Activated naive CD4-positive, alpha-beta T cell treated with anti-CD3 and anti-CD28 coated beads, Interleukin-2, amount 50 U/mL, for 72 hours (primary cell): Measurements from ENCODE around the gene MS4A10. TPM values are rescaled to one million over a fixed set of nuclear protein-coding genes. Genes with fewer than 3 reads are reported as not detected.

Experiments
- ATAC-seq, 2 donors: fragments of 150-1000 bp; cut with Tn5 transposase; 2 replicates each; pipeline ENCODE4 v1.10.0; 2021; ENCODE audit warnings: mild to moderate bottlenecking in 2 of 2, moderate library complexity in 2 of 2
- DNase-seq, 2 donors: peaks; one replicate each; pipeline ENCODE4 v3.0.0; 2021 to 2022; ENCODE audit warnings: low spot score in 2 of 2
- H3K27ac Mint-ChIP-seq, 2 donors: one replicate each; pipeline ENCODE4 v1.8.0; 2022; ENCODE audit warnings: mild to moderate bottlenecking in 2 of 2, mixed read lengths in 2 of 2
- H3K36me3 Mint-ChIP-seq, 2 donors: one replicate each; pipeline ENCODE4 v1.8.0; 2022; ENCODE audit warnings: mixed read lengths in 2 of 2
- H3K9me3 Mint-ChIP-seq, 2 donors: one replicate each; pipeline ENCODE4 v1.8.0; 2022; ENCODE audit warnings: mixed read lengths in 2 of 2
- total RNA-seq, 2 donors: library from RNA; stranded (reverse); gene quantifications; one replicate each; pipeline ENCODE4 v1.2.3, GENCODE V29; 2022

Gene MS4A10
- total RNA-seq, 2 donors from 2014 or later: not detected

- H3K36me3 Mint-ChIP-seq: no peaks in the 10 kb centered on the region
- H3K27ac Mint-ChIP-seq: no peak overlapping the region
- DNase-seq: no peak
- no peak for ATAC-seq
- no peaks in the 10 kb centered on the region for H3K9me3 Mint-ChIP-seq
Observed at GRCh38 chr11:60777106-60777505, 8.0 kb upstream of the MS4A10 start.

- no peak for ATAC-seq
- Mint-ChIP-seq H3K36me3 (no peaks in the 10 kb centered on the region), H3K27ac (no peak overlapping the region), H3K9me3 (no peaks in the 10 kb centered on the region)
- no peak for DNase-seq
Observed at GRCh38 chr11:60777572-60777971, 7.6 kb upstream of the MS4A10 start.

- ATAC-seq (no peak), DNase-seq (no peak)
- no peaks in the 10 kb centered on the region for H3K9me3 Mint-ChIP-seq
- no peak overlapping the region for H3K27ac Mint-ChIP-seq
- no peaks in the 10 kb centered on the region for H3K36me3 Mint-ChIP-seq
Observed at GRCh38 chr11:60780065-60780464, 5.1 kb upstream of the MS4A10 start.

DNA sequence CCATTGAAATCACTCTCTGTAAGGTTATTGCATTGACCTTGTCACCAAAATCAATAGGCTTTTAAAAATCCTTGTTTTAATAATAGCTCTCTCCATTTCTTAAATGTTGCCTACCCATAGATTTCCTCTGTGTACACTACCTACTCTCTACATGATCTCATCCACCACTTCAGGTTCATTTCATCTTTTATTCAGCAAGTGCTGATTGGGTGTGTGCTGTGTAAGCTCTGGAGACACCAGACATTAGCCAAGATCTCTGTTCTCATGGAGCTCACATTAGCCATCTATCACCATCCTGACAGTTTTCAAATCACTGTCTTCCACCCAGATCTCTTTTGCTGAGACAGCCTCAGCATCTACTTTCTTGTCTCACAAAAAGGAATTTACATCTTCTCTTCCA lies 4.4 kb upstream of the MS4A10 start:
- no peak overlapping the region for H3K27ac Mint-ChIP-seq
- no peak for ATAC-seq
- H3K36me3 Mint-ChIP-seq: no peaks in the 10 kb centered on the region

DNA sequence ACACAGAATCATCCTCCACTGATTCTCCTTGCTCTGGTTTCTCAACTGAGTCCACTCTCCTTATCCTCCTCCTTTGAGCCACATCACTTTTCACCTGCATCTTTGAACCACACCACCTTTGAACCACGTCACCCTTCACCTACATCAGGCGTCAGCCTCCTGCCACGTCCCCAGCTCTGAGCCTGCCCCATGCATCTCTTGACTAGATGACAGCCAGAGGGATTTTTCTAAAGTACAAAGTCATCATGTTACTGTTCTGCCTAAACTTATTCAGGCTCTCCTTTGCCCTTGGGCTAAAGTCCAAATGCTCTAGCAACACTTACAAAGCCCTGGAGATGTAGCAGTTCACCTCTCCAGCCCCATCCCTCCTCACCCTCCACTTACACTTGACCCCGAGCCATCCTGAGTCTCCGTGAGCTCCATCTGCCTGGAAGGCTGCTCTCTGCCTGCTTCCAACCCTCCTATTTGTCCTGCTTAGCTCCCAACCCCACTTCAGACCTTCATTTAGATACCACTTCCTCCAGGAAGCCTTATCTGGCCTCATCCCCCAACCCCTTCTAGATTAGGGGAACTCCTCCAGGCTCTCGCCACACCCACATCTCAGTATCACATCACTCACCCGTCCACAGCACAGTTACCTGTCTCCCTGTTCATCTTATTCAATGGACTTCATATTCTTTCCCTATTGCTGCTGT lies 3.7 kb upstream of the MS4A10 start:
- ATAC-seq (no peak), DNase-seq (no peak)
- Mint-ChIP-seq H3K36me3 (no peaks in the 10 kb centered on the region), H3K9me3 (no peaks in the 10 kb centered on the region), H3K27ac (no peak overlapping the region)

More for the DNA sequence above, 4.4 kb upstream of the MS4A10 start:
- no peak for DNase-seq
- H3K9me3 Mint-ChIP-seq: no peaks in the 10 kb centered on the region

GRCh38 chr11:60781981-60782316 lies 3.2 kb upstream of the MS4A10 start:
- Mint-ChIP-seq H3K9me3 (no peaks in the 10 kb centered on the region), H3K27ac (no peak overlapping the region), H3K36me3 (no peaks in the 10 kb centered on the region)
- no peak for ATAC-seq
- DNase-seq: no peak

- ATAC-seq (no peak), DNase-seq (no peak)
- Mint-ChIP-seq H3K36me3 (no peaks in the 10 kb centered on the region), H3K27ac (no peak overlapping the region), H3K9me3 (no peaks in the 10 kb centered on the region)
Observed at GRCh38 chr11:60782393-60783140, 2.6 kb upstream of the MS4A10 start.

- Mint-ChIP-seq H3K27ac (no peak overlapping the region), H3K9me3 (no peaks in the 10 kb centered on the region), H3K36me3 (no peaks in the 10 kb centered on the region)
- ATAC-seq (no peak), DNase-seq (no peak)
Observed at GRCh38 chr11:60783141-60783484, 2.0 kb upstream of the MS4A10 start.

- Mint-ChIP-seq H3K36me3 (no peaks in the 10 kb centered on the region), H3K9me3 (no peaks in the 10 kb centered on the region), H3K27ac (no peak overlapping the region)
- ATAC-seq (no peak), DNase-seq (no peak)
Observed at GRCh38 chr11:60783911-60784310, 1.2 kb upstream of the MS4A10 start.

- DNase-seq (no peak), ATAC-seq (no peak)
- no peaks in the 10 kb centered on the region for H3K36me3 Mint-ChIP-seq
- no peak overlapping the region for H3K27ac Mint-ChIP-seq
- H3K9me3 Mint-ChIP-seq: no peaks in the 10 kb centered on the region
Observed at GRCh38 chr11:60785806-60786361, 751 bp downstream of the MS4A10 start.

- H3K9me3 Mint-ChIP-seq: no peaks in the 10 kb centered on the region
- ATAC-seq (no peak), DNase-seq (no peak)
- H3K36me3 Mint-ChIP-seq: no peaks in the 10 kb centered on the region
- H3K27ac Mint-ChIP-seq: no peak overlapping the region
Observed at GRCh38 chr11:60786811-60787567, 1.9 kb downstream of the MS4A10 start.

DNA sequence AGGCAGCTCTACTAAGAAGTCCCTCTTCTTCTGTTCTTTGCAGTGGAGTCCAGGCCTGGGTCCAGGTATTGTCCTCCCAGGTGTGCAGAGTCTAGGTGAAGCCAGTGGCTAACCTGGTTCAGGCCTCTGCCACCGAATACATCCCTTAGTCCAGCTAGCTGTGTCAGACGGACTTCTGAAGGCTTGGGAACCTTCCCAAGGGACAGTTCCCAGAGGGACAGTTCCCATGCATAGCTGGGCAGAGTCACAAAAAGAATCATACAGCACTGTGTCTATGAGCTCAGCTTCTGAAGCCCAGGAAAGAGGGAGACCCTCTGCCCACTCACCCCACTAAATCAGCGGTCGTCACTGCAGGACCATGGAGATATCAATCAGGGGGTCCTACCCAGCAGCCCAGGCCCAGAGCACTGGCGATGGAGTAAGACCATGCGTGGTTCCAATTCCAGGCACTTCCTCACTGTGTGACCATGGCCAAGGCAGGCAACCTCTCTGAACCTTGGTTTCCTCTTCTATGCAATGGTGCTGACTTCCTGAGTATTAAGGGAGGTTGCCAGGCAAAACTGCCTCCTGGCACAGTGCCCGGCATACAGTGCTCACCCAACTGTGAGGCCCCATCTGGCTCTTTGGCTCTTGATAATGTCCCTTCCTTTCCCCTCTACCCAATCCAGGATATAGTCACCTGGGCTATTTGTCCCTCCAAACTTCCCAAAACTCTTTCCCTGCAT lies 3.4 kb downstream of the MS4A10 start:
- H3K27ac Mint-ChIP-seq: no peak overlapping the region
- no peak for ATAC-seq

GRCh38 chr11:60790726-60791125 lies 5.6 kb downstream of the MS4A10 start:
- DNase-seq (no peak), ATAC-seq (no peak)
- no peaks in the 10 kb centered on the region for H3K9me3 Mint-ChIP-seq
- no peak overlapping the region for H3K27ac Mint-ChIP-seq
- no peaks in the 10 kb centered on the region for H3K36me3 Mint-ChIP-seq

More for the DNA sequence above, 3.4 kb downstream of the MS4A10 start:
- no peak for DNase-seq
- H3K36me3 Mint-ChIP-seq: no peaks in the 10 kb centered on the region
- no peaks in the 10 kb centered on the region for H3K9me3 Mint-ChIP-seq

GRCh38 chr11:60791153-60791933 lies 6.2 kb downstream of the MS4A10 start:
- no peaks in the 10 kb centered on the region for H3K9me3 Mint-ChIP-seq
- ATAC-seq (no peak), DNase-seq (no peak)
- no peaks in the 10 kb centered on the region for H3K36me3 Mint-ChIP-seq
- no peak overlapping the region for H3K27ac Mint-ChIP-seq

DNA sequence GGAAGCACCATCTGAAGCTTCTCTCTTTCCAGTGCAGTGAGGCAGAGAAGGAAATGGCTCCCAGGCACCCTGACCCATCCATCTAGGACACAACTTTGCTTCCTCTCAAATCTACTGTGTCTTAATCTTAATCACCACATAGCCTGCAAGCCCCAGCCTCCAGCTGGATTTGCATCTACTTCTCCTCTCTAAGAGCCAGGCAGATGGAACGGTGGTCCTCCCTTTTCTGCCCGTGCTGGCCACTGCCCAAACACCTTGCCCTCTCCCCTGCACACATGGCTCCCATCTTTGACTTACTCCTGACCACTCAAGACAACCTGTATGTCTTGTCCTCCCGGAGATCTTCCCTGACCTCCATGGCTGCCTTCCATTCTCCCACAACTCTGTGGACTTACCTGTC lies 7.4 kb downstream of the MS4A10 start:
- Mint-ChIP-seq H3K36me3 (no peaks in the 10 kb centered on the region), H3K27ac (peak overlapping the region in 1 of 2 donors; percentile 4), H3K9me3 (no peaks in the 10 kb centered on the region)
- DNase-seq (no peak), ATAC-seq (no peak)

DNA sequence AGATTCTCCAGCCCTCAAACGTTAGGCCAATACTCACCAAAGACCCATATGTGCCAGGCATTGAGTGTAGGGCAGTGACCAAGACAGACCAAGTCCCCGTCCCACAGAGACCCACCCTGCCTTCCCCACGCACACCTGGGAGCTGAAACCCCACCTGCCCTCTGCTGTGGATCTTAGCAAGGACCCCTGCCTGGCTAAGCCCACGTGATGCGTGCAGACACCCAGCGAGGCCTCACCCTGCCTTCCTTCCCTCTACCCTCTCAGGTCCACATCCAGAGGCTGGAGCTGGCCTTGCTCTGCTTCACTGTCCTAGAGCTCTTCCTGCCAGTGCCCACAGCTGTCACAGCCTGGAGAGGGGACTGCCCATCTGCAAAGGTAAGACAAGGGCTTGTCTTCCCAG lies 10.2 kb downstream of the MS4A10 start:
- ATAC-seq: no peak
- Mint-ChIP-seq H3K27ac (peak overlapping the region in 1 of 2 donors; percentile 31), H3K36me3 (no peaks in the 10 kb centered on the region), H3K9me3 (no peaks in the 10 kb centered on the region)
- DNase-seq: no peak
